Left renal pelvis (tissue), 4 donors: ENCODE data around the gene BSN. TPM values are rescaled to one million over a fixed set of nuclear protein-coding genes. Genes with fewer than 3 reads are reported as not detected.

Source experiments
- DNase-seq, 4 donors: peaks; one replicate each; pipeline ENCODE4 v3.0.0-alpha.2; 2013; ENCODE audit warnings: low read depth in 4 of 4, low spot score in 3 of 4
- polyA plus RNA-seq, 4 donors: library from polyadenylated mRNA; unstranded; fragments of 120-200 nt; gene quantifications; one replicate each; pipeline ENCODE4 v1.2.1, GENCODE V29; 2013; ENCODE audit not compliant: insufficient read length in 4 of 4

Gene BSN
- polyA plus RNA-seq, 4 donors, result 0.82 to 1.6 (median 1.1) TPM

GRCh38 chr3:49650637-49651036, 96.4 kb downstream of the BSN start:
- no peak for DNase-seq

GRCh38 chr3:49652218-49652902, 98.1 kb downstream of the BSN start:
- no peak for DNase-seq

- no peak for DNase-seq
These were observed 98.7 kb downstream of the BSN start for GRCh38 chr3:49652903-49653415.

GRCh38 chr3:49653621-49654020, 99.3 kb downstream of the BSN start:
- no peak for DNase-seq

- DNase-seq, result no peak
These were observed 100.0 kb downstream of the BSN start for GRCh38 chr3:49654176-49654825.

- no peak for DNase-seq
These were observed 100.8 kb downstream of the BSN start for GRCh38 chr3:49654955-49655556.

GRCh38 chr3:49655731-49656285, 101.5 kb downstream of the BSN start:
- no peak for DNase-seq

GRCh38 chr3:49656541-49657112, 102.3 kb downstream of the BSN start:
- DNase-seq, result no peak

- DNase-seq, result no peak
These were observed 103.1 kb downstream of the BSN start for GRCh38 chr3:49657208-49657915.

GRCh38 chr3:49658711-49659110, 104.4 kb downstream of the BSN start:
- DNase-seq, result no peak

- no peak for DNase-seq
These were observed 105.5 kb downstream of the BSN start for GRCh38 chr3:49659756-49660155.

- no peak for DNase-seq
These were observed 107.0 kb downstream of the BSN start for GRCh38 chr3:49661281-49661680.

- DNase-seq, result no peak
These were observed 107.7 kb downstream of the BSN start for GRCh38 chr3:49662021-49662420.

GRCh38 chr3:49662720-49663413, 108.6 kb downstream of the BSN start:
- DNase-seq, result no peak

GRCh38 chr3:49663831-49664230, 109.6 kb downstream of the BSN start:
- DNase-seq, result no peak

GRCh38 chr3:49664300-49664699, 110.0 kb downstream of the BSN start:
- DNase-seq, result no peak

- no peak for DNase-seq
These were observed 111.7 kb downstream of the BSN start for GRCh38 chr3:49665822-49666519.

GRCh38 chr3:49666592-49666991, 112.3 kb downstream of the BSN start:
- DNase-seq, result no peak

GRCh38 chr3:49667701-49668413, 113.6 kb downstream of the BSN start:
- DNase-seq, result no peak
